ENCODE measurements around the gene GPR39. TPM values are rescaled to one million over a fixed set of nuclear protein-coding genes. Genes with fewer than 3 reads are reported as not detected.

GPR39 gene
- total RNA-seq, 2 donors from 2014 or later, result not detected

DNA sequence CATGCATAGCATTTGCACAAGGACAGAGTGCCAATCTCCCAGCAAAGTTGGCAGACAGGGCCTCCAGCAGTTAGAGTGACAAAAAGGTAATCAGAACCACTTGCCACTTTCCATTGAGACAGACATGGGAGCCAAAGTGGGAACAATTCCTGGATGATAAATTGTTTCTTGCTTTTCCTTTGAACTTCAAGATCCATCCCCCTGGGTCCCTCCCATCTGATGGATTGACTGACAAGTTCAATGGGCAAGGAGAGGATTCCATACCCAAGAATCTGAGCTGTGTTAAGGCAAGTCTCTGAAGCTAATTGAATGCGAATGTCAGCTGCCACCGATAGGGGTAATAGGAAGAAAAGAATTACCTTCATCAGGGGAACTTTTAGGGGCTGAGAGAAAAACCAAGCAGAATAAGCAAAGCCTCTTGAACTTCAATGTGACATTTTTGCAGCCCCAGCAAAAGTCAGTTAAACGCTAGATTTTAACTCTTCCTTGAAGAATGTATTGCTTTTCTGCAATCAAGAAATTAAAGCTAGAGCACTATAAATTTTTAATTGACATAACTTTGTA, 156.9 kb downstream of the GPR39 start:
- DNase-seq (no peak), ATAC-seq (replicated peaks in 1 of 2) (no peak)
- Mint-ChIP-seq H3K27me3 (ENCODE audit: low read depth) (no peaks in the 10 kb centered on the region), H3K4me1 (ENCODE audit: low read depth) (no peaks in the 10 kb centered on the region), H3K27ac (no peak overlapping the region), H3K4me3 (no peak overlapping the region), H3K9me3 (peaks cover 0 to 3% of the 10 kb centered on the region in 2 donors), H3K36me3 (ENCODE audit: insufficient read depth in 2 of 2) (no peaks in the 10 kb centered on the region)

- ATAC-seq (replicated peaks in 1 of 2), result no peak
- H3K9me3 Mint-ChIP-seq, result no peaks in the 10 kb centered on the region
These were observed 161.1 kb downstream of the GPR39 start for GRCh38 chr2:132577686-132578085.

GRCh38 chr2:132581591-132581990, 165.0 kb downstream of the GPR39 start:
- H3K36me3 Mint-ChIP-seq (ENCODE audit: insufficient read depth in 2 of 2), result no peaks in the 10 kb centered on the region
- no peaks in the 10 kb centered on the region for H3K4me1 Mint-ChIP-seq (ENCODE audit: low read depth)
- DNase-seq, result no peak
- no peak for ATAC-seq (replicated peaks in 1 of 2)
- no peaks in the 10 kb centered on the region for H3K27me3 Mint-ChIP-seq (ENCODE audit: low read depth)
- no peaks in the 10 kb centered on the region for H3K9me3 Mint-ChIP-seq
- H3K4me3 Mint-ChIP-seq, result no peak overlapping the region
- H3K27ac Mint-ChIP-seq, result no peak overlapping the region

More at GRCh38 chr2:132577686-132578085, 161.1 kb downstream of the GPR39 start:
- no peak for DNase-seq
- no peak overlapping the region for H3K27ac Mint-ChIP-seq
- H3K4me1 Mint-ChIP-seq (ENCODE audit: low read depth), result no peaks in the 10 kb centered on the region
- no peaks in the 10 kb centered on the region for H3K27me3 Mint-ChIP-seq (ENCODE audit: low read depth)
- H3K4me3 Mint-ChIP-seq, result no peak overlapping the region
- H3K36me3 Mint-ChIP-seq (ENCODE audit: insufficient read depth in 2 of 2), result no peaks in the 10 kb centered on the region

GRCh38 chr2:132581991-132582738, 165.6 kb downstream of the GPR39 start:
- Mint-ChIP-seq H3K9me3 (no peaks in the 10 kb centered on the region), H3K4me3 (no peak overlapping the region), H3K4me1 (ENCODE audit: low read depth) (no peaks in the 10 kb centered on the region), H3K27me3 (ENCODE audit: low read depth) (no peaks in the 10 kb centered on the region), H3K27ac (no peak overlapping the region), H3K36me3 (ENCODE audit: insufficient read depth in 2 of 2) (no peaks in the 10 kb centered on the region)
- no peak for DNase-seq
- no peak for ATAC-seq (replicated peaks in 1 of 2)

- Mint-ChIP-seq H3K27me3 (ENCODE audit: low read depth) (no peaks in the 10 kb centered on the region), H3K27ac (no peak overlapping the region), H3K4me3 (no peak overlapping the region), H3K36me3 (ENCODE audit: insufficient read depth in 2 of 2) (no peaks in the 10 kb centered on the region), H3K9me3 (no peaks in the 10 kb centered on the region), H3K4me1 (ENCODE audit: low read depth) (no peaks in the 10 kb centered on the region)
- DNase-seq (no peak), ATAC-seq (replicated peaks in 1 of 2) (no peak)
These were observed 167.2 kb downstream of the GPR39 start for GRCh38 chr2:132583666-132584360.

DNA sequence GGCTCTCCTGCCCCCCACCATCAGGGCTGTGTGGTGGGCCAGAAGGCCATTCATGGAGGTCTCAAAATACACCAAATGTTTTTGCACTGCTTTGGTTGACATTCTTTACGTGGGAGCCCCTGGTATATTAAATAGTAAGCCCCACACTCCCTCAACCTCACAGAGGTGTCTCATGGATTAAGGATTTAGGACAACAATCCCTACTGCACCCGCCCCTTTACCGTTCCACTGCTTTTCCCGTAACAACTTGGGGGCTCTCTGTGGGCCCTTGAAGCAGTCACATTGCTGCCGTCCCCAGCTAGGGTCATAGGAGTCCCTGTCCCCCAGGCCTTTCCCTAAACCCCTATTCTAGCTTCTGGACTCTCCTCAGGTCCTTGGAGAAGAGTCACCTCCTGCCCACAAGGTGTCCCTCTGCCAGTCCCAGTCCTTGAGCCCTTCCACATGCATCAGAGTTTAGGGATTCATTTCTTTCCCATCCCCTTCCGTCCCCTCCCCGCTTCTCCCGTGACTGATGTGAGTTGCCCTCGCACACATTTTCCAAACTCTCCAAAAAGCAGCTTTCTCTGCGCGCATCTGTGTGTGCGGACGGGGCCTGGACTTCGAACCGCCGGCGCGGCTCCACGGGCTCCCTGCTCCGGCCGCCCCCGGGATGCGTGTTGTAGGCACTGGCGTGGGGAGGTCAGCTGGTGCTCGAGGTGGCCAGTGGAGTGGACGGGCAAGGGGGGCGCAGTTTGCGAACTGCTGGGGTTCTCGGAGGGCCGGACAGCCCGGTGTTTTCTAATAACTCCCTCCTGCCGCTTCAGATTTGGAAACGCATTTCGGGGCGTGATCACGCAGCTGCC, 168.6 kb downstream of the GPR39 start:
- peaks cover 0 to 1% of the 10 kb centered on the region in 2 donors for H3K9me3 Mint-ChIP-seq
- H3K36me3 Mint-ChIP-seq (ENCODE audit: insufficient read depth in 2 of 2), result no peaks in the 10 kb centered on the region
- no peaks in the 10 kb centered on the region for H3K4me1 Mint-ChIP-seq (ENCODE audit: low read depth)

DNA sequence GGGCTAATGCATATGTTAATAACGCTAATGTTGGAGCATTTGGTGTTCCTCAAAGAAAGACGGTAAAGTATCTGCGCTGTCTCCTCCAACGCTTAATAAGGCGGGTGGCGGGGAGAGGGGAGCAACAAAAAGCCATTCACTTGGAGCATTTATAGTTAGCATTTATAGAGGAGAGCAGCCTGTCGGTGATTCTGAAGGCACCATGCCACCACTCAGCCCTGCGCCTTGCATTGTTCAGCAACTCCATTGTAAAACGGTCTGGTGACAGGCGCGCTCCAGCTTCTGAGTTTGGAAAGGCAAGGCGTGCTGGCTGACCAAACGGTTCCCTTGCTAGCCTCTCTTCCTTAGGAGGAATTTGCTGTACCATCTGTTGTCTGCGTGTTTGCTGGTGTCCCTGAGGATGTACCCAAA, 169.5 kb downstream of the GPR39 start:
- no peak overlapping the region for H3K27ac Mint-ChIP-seq
- DNase-seq, result no peak
- no peaks in the 10 kb centered on the region for H3K36me3 Mint-ChIP-seq (ENCODE audit: insufficient read depth in 2 of 2)
- no peak overlapping the region for H3K4me3 Mint-ChIP-seq
- no peak for ATAC-seq (replicated peaks in 1 of 2)
- no peaks in the 10 kb centered on the region for H3K4me1 Mint-ChIP-seq (ENCODE audit: low read depth)
- H3K9me3 Mint-ChIP-seq, result peaks cover 3% of the 10 kb centered on the region in 2 donors
- H3K27me3 Mint-ChIP-seq (ENCODE audit: low read depth), result no peaks in the 10 kb centered on the region

More for the DNA sequence above, 168.6 kb downstream of the GPR39 start:
- DNase-seq (no peak), ATAC-seq (replicated peaks in 1 of 2) (no peak)
- Mint-ChIP-seq H3K27ac (no peak overlapping the region), H3K4me3 (no peak overlapping the region), H3K27me3 (ENCODE audit: low read depth) (no peaks in the 10 kb centered on the region)

DNA sequence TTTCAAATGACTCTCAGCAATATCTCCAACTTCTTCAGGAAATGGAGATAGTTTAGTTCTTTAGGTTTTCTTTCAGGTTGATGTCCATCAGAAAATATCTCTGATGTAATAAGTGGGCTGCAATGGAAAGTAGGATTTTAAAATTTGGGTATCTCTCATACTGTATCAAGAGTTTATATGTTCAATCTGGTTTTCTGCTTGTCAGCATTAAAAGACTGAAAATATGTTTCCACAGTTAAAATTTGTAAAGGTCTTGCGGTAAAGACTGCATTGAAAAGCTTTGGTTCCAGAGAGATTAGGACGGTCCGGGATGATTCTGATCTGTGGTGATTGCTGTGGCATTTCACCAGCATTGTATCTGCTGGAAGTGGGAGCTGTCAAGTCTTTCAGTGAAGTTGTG, 170.2 kb downstream of the GPR39 start:
- Mint-ChIP-seq H3K27me3 (ENCODE audit: low read depth) (no peaks in the 10 kb centered on the region), H3K27ac (no peak overlapping the region), H3K4me3 (no peak overlapping the region), H3K36me3 (ENCODE audit: insufficient read depth in 2 of 2) (no peaks in the 10 kb centered on the region), H3K4me1 (ENCODE audit: low read depth) (no peaks in the 10 kb centered on the region), H3K9me3 (peaks cover 3% of the 10 kb centered on the region in 2 donors)
- ATAC-seq (replicated peaks in 1 of 2) (no peak), DNase-seq (no peak)

DNA sequence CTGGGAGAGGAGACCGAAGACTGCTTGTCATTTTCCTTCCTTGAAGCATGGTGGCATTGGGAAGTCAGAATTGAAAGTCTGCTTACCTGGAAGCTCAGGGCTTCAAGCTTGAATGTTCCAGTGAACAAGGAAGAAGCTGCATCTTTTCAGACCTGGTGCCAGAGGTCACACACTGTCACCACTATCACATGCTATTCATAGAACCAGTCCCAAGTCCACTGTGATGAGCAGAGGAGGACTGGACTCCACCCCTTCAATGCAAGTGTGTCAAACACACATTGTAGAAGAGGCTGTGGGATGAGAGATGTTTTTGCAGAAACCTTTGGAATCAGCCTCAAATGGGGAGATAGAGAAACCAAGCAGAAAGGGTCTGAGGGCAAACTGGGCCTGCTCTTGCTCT, 172.0 kb downstream of the GPR39 start:
- Mint-ChIP-seq H3K27ac (no peak overlapping the region), H3K27me3 (ENCODE audit: low read depth) (no peaks in the 10 kb centered on the region), H3K4me3 (no peak overlapping the region), H3K4me1 (ENCODE audit: low read depth) (no peaks in the 10 kb centered on the region), H3K36me3 (ENCODE audit: insufficient read depth in 2 of 2) (no peaks in the 10 kb centered on the region), H3K9me3 (peaks cover 3% of the 10 kb centered on the region in 2 donors)
- no peak for ATAC-seq (replicated peaks in 1 of 2)
- DNase-seq, result no peak

DNA sequence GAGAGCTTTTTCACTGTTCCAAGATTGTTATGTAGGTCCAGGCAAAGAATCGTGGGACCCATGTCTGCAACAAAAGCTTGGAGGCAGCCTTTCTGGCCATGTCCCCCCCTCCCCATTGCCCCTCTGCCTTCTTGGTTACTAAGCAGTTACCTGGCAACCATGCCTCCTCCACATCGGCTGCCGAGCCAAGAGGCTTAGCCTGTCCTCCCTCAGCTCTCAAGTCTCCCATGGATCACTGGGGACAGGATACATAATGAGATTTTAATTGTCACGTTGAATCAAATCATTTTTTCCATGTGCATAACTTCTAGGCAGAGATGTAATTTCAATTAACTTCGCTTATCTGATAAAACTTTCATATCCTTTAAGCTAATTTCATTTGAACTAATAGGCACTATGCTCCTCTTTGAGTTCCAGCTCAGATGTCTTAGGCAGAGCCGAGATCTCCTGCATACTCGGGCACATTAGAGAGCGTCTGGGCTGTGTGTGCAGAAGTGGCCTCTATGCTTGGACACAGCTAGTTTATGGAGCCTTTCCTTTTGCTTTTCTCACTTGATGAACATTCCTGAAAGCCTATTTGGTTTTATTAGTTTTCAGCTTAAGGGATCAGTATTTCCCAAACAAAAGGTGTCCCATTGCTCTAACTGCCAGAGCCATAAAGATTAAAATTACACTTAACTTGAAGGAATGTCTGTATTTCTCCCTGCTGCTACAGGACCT, 172.7 kb downstream of the GPR39 start:
- Mint-ChIP-seq H3K27me3 (ENCODE audit: low read depth) (no peaks in the 10 kb centered on the region), H3K36me3 (ENCODE audit: insufficient read depth in 2 of 2) (no peaks in the 10 kb centered on the region), H3K9me3 (peaks cover 3% of the 10 kb centered on the region in 2 donors), H3K4me1 (ENCODE audit: low read depth) (no peaks in the 10 kb centered on the region), H3K27ac (no peak overlapping the region), H3K4me3 (no peak overlapping the region)
- no peak for ATAC-seq (replicated peaks in 1 of 2)
- DNase-seq, result no peak

DNA sequence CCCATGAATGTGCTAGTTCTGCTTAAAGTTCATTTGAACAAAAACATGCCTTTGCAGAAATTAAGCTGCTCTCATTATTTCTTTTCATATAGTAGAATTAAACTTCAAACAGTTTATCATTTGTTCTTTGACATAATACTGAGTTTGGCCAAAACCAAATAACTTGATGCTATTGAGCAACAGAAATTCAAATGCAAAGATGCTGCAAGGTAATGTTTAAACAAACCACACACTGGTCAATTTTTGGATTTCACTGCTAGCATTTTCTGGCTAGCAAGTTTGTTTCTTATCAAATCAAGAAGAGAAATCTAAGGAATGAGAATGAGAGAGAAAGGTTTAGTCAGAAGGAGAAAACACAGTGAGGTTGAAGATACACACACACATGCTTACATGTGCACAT, 173.4 kb downstream of the GPR39 start:
- no peak overlapping the region for H3K27ac Mint-ChIP-seq
- no peak for DNase-seq
- no peaks in the 10 kb centered on the region for H3K4me1 Mint-ChIP-seq (ENCODE audit: low read depth)
- no peaks in the 10 kb centered on the region for H3K36me3 Mint-ChIP-seq (ENCODE audit: insufficient read depth in 2 of 2)
- peaks cover 3% of the 10 kb centered on the region in 2 donors for H3K9me3 Mint-ChIP-seq
- no peak overlapping the region for H3K4me3 Mint-ChIP-seq
- no peaks in the 10 kb centered on the region for H3K27me3 Mint-ChIP-seq (ENCODE audit: low read depth)
- no peak for ATAC-seq (replicated peaks in 1 of 2)

- Mint-ChIP-seq H3K9me3 (peaks cover 5 to 8% of the 10 kb centered on the region in 2 donors), H3K27ac (no peak overlapping the region), H3K36me3 (ENCODE audit: insufficient read depth in 2 of 2) (no peaks in the 10 kb centered on the region), H3K27me3 (ENCODE audit: low read depth) (no peaks in the 10 kb centered on the region), H3K4me3 (no peak overlapping the region), H3K4me1 (ENCODE audit: low read depth) (no peaks in the 10 kb centered on the region)
- ATAC-seq (replicated peaks in 1 of 2) (no peak), DNase-seq (no peak)
These were observed 176.6 kb downstream of the GPR39 start for GRCh38 chr2:132593171-132593570.

Data from activated T-cell treated with anti-CD3 and anti-CD28 coated beads, Interleukin-2, amount 50 U/mL, for 72 hours (primary cell).